Endometrium (tissue), 2 donors: ENCODE results near the gene UPB1.
A peak's percentile ranks its signal among the peaks of the same experiment; 100 is the strongest.
"Not testable (repeated sequence)": the region's sequence is repeated elsewhere in the genome, so short reads cannot be mapped to it uniquely, and the experiment has no call there.

Source experiments
- FAIRE-seq: peaks from 2 replicates; lab custom pipeline; 2012; peaks lifted over from hg19 to GRCh38; lab: Jason Lieb, UNC
- donor health status: control.
- donor health status: control.

Gene UPB1

DNA sequence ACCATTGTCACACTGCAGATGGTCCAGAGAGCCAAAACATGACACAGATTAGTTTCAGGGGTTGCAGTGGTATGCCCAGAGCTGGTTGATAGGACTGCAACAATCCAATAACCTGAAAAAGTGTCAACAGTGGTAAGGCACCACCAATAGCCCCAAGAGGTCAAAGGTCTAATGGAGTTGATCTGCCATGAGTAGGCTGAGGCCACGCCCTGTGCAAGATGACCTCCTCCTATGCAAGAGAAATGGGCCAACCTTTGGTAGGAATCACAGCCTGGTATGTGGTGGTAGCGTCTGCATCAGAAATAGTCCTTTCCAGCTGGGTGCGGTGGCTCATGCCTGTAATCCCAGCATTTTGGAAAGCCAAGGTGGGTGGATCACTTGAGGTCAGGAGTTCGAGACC lies 40.2 kb downstream of the UPB1 start:
- no peak for FAIRE-seq

DNA sequence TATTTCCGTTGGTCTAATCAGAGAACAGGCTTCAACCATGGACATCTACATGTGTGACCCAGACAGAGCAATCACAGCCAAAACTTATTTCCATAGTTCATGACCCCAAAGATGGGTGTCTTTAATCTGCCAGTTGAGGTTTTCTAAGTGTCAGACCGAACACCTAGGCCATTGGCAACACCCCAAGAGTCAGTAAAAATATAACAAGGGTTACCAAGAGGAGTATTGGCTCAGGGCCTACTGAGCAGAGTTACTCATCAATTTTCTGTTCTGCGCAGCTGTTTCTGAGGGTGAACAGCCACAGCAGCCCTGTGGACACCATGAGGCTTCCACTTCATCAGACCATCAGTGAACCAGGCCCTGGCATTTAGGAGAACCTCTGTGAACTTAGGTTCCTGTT lies 41.0 kb downstream of the UPB1 start:
- FAIRE-seq: no peak

DNA sequence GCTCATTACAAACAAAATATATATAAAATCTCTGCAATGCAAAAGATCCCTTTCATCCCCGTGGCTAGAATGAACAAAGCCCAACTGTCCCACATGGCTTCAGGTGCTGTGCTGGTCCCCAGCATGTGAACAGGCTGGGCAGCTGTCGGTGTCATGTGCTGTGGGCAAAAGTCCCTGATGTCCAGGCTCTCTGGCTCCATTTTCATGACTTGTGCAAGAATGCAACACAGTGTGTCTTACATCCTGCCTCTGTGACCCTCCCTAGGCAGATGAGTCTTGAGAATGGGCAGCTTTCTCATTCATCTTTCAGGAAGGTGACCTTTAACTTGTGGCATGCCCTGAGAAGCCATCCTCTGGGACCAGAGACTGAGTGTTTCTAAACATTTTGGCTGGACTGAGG lies 45.3 kb downstream of the UPB1 start:
- FAIRE-seq: no peak

DNA sequence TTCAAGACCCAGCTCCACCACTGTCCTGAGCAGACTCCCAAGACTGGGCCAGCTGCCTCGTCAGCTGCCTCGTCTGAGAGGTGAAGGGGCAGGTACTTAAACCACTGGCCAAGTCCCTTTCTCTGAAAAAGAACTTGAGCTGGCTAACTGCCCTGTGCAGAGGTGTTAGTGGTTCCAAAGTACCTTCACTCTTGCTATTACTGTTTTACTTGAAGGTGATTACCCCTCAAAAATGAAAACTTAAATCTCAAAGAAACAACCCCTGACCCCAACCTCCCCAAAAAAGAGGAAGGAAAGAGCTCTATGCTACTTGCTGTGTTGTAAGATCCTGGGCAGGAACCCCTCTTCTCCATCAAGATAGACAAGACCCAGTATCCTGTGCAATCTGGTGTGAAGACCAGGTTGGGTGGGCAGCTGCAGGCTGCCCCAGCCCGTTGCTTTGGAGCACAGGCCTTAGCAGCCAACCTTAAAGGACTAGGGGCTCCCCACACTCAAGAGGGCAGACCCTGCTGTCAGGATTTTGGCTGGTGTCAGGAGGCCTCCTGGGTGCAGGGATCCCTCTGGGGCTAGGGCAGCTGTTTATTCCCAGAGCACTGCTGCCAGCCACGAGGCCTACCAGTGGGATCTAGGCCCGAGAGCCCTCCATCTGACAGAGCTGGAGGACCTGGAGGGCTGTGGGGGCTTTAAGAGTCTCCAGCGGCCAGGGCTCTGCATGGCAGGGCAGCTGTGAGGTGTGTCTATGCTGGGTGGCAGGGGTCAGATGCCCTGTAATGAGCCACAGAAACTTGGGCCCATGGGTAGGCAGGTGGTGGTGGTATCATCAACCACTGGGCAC lies 46.8 kb downstream of the UPB1 start:
- FAIRE-seq: no peak

DNA sequence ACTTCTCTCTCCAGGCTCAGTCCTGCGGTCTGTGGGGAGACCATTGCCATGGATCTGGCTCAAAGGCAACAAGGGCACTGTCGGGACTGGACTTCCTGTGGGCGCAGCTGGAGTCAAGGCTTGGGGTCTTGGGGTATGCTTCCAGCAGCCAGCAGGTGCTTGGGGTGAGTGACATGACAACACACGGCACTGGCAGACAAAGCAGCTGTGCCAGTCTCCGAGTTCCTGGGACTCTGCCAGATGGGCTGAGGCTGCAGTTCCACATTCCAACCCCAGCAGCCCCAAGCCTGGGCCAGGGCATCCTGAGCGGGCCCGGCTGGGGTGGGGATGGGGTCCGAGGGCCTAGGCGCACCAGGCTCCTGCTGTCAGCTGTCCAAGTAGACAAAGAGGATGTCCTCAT lies 47.5 kb downstream of the UPB1 start:
- no peak for FAIRE-seq

DNA sequence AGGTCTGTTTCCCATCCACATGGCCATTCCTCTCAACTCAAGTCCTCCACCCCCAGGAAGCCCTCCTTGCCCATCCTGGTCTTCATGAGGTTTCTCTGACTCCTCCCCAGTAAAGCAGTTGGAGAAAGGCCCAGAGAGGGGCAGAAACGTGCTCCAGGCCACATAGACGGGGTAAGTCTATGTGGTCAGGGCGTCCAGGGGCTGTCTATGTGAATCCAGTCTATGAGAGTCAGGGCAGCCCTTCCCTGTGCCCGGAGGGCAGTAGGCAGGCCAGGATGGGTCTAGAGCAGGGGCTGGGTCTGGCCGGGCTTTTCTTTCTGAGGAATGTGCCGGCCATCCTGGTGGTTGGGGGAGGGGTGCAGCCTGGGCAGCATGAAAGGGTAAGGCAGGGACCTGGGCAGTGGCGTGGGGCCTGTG lies 48.1 kb downstream of the UPB1 start:
- FAIRE-seq: no peak

DNA sequence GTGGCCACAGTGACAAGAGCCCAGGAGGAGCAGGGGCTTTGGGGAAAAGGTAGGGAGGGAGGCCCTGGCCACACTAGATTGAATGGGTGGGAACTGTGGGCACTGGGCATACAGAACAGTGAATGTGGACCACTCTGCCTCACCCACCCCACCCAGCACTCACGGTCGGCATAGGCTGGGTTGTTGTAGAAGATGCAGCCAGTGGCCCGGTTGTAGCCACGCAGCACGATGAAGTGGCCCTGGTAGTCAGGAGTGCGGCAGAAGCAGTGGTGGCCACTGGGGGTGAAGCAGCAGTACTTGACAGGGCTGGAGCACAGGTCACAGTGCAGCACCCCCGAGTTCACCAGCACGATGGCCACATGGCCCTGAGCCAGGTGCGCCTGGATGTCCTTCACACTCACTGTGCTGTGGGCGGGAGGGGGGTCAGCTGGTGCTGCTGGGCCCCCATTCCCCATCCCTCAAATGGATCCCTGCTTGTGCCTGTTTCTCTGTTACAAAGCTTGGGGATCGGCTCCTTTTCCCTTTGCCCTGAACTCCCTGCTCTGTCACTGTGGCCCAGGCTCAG lies 48.6 kb downstream of the UPB1 start:
- FAIRE-seq: no peak

DNA sequence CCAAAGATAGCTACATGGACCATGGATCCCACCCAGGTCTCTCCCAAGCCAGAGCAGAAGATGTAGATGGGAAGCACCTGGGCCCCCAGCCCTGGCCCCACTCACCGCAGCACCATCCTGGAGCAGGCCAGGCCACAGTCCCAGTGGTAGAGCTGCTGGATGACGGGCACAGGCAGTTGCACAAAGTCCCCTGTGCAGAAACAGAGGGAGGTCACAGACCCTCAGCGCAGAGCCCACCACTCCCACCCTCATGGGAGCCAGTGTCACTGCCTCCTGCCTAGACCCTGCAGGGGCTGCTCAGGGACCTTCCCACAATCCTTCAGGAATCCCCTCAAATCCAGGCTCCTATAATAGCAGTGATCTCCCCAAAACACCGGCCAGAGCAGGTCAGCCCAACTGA lies 53.7 kb downstream of the UPB1 start:
- no peak for FAIRE-seq

DNA sequence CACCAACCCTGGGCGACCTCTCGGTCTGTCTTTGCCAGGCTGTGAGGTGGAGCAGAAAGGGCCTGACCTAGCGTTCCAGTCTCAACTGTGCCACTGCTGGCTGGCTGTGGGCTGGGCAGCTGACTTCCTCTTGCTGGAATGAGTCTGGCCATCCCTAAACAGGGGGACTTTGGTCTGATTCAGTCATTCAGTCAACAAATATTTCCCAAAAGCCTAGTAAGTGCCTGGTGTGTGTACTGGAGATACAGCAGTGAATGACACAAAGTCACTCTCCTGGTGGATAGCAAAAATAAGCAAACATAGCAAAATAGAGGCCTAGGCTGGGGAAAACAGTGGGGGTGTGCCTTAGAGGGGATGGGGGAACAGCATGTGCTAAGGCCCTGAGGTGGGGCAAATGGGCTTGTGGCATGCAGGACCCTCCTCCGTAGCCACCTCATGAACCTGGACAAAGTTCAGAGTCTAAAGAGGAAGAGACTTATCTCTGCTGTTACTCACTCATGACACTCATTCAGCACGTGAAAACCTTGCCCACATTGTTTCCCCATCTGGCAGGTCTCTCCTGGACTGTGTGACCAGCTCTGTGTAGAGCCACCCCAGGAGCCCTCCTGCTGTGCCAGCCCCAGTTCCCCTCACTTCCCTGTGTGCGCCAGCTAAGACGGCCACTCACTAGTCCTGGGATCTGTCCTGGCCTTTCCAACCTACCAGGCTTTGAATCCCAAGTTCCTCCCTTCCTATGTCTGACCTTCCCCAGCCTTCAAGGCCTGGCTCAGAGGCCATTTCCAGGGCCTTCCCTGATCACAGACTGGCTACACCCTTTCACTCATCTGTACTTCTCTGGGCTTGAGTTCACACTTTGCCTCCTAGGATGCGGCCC lies 55.1 kb downstream of the UPB1 start:
- no peak for FAIRE-seq

DNA sequence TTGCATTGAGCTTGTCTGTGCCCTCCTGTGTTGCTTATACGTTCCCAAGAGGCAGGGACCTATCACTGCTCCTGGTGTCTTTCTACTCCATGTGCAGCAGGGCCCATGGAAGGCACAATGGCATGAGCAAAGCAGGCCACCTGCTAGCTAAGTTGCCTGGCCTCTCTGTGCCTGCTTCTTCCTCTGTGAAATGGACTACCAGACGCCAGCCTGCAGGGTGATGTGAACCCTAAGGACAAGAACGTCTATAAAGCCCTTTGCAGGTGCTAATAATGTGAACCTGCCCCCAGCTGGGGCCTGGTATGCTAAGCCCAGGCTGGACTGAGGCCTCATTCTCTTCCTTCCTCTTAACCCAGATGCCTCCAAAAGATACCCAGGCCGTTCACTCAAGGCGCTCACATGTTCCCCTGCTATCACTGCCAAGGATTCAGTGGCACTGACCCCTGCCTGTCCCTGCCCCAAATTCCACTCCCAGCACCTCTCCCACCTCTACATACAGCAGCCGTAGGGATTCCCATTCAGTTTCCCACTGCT lies 55.8 kb downstream of the UPB1 start:
- FAIRE-seq: no peak

DNA sequence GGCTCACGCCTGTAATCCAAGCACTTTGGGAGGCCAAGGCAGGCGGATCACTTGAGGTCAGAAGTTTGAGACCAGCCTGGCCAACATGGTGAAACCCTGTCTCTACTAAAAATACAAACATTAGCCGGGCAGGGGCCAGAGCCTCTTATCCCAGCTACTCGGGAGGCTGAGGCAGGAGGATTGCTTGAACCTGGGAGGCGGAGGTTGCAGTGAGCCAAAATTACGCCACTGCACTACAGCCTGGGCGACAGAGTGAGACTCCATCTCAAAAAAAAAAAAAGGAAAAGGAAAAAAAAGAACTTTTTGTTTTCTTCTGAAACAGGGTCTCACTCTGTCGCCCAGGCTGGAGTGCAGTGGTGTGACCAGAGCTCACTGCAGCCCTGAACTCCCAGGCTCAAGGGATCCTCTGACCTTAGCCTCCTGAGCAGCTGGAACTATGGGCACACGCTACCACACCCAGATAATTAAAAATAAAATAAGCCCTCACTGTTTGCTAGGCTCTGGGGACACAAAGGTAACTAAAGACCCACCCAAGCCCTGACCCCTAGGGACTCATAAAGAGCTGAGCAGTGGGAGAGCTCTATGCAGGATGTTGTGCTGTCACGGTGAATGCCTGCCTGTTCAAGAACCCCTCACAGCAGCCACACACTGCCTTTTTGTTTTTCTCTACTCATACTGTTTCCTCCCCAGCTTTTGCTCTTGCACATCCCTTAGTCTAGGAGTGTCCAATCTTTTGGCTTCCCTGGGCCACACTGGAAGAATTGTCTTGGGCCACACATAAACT lies 57.6 kb downstream of the UPB1 start:
- FAIRE-seq: not testable (repeated sequence)

DNA sequence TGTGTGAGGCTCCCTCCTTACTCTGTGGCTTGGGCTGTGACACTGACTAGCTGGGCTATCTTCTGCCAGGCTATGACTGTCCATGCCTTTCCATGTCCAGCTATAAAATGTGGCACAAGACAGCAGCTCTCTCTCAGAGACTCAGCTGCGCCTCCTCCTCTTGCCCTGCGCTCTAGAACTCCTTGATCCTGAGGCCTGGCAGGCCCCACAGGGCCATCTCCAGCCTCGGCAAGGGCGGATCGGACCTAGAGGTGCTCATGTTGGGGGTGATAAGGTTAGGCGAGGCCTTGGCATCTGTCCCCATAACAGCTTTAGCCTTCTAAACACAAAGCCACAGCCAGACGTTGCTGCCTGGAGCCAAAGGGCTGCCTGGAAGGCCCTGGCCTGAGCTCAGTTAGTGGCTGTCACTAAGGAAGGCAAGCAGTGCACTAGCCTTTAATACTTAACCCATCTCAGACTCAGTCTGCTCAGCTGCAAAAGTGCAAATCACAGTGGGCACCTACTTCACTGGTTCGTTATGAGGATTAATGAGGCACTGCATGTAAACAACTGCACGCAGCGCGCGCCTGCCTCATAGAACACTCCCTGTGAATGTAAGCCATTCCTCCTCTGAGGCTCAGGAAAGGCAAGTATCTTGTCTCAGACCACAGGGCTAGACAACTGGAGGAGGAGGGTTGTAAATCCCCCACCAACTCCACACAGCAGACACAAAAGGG lies 58.6 kb downstream of the UPB1 start:
- FAIRE-seq: no peak

DNA sequence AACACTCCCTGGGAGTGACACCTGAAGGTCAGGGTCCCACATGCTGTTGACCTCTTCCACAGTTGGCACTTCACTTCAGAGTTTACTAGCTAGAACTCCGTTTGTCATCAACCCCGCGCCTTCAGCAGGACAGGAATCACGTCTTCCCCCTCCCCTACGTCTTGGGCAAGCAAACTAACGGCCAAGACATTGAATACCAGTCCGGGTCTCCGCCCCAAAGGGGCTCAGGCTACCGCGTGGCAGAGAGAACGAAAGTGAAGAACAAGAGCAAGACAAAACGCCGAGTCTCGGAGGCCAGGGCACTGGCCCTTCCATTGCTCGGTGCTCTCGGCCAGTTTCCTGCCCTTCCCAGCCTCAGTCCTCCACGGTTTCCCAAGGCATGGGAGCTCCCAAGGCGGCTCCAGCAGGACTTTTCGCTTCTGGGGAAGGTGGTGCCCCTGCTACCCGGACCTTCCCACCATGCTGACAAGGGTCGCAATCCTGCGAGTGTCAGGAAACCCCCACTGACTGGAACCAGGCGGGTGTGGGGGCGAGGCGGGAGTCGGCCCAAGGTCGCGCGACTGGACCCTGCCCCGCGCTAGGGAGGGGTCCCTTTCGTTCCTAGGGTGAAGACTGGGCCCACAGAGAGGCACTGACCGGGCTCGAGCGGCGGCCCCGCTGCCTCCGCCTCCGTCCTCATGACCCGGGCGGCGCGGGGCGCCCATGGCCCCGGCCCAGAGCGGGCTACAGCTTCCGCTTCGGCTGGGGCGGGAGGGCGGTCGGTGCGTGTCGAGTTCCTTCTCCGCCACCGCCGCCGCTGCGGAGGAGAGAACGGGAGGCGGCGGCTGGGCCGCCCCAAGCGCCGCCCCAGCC lies 59.4 kb downstream of the UPB1 start, which contains the start of gene GUCD1:
GUCD1 (minus strand) TSS at position 826 of the 852 bp plus-strand sequence; CDS start at position 679, 147 bp downstream.
- no peak for FAIRE-seq

DNA sequence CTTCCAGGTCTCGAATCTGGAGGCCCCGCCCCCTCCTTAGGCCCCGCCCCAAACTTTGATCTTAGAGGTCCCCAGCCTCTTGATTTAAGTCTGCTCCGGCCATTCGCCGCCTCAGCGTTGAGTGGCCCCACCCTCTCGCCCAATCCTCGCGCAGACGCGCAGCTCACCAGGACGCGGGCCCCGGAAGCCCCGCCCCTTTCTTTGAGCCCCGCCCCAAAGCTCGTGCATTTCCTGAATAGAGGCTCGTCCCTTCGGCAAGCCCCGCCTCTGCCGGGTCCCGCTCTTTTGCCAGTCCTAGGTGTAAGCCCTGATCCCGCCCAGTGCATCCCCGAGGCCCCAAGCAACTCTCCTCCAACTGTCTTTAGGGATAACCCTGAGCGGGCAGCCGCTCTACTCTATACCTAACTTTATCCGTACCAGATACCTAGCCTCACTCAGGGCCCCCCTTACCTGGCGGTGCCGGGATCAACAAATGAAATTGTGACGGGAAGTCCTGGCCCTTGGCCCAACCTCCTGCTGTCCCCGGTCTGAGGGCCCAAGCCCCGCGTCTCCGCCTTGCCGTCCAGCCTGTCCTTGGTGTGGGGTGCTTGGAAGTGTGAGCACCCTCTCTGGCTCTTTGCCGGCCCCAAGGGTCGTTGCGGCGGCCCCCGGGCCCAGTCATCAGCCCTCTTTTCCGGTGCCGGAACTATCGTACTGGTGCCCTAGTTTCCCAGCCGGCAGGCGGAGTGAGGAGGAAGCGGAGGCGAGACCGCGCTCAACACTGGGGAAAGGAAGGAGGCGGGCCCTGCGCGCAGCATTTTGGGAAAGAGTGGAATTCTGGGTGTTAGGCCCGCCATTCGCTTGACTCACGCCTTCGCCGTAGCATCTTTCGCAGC lies 60.3 kb downstream of the UPB1 start, which contains the start of gene SNRPD3:
SNRPD3 (plus strand) TSS at position 835 of the 875 bp plus-strand sequence. CDS start 1,676 bp downstream, outside the sequence.
- peak; percentile 54 for FAIRE-seq

DNA sequence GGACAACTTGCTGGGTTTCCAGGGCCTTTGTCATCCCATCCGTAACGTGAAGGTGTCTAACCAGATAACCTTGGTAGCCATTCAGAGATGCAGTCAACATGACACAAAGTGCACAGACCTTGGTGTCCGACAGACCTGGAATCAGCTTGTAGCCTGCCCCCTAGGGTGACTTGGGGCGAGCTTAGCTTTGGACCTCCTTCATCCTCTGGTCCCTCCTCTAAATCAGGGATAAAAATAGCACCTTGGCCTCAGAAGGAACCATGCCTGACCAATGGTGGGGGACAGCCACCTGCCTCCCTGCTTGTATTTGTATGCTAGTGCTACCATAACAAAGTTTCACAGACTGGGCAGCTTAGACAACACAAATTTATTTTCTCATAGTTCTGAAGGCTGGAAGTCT lies 64.3 kb downstream of the UPB1 start:
- FAIRE-seq: no peak

DNA sequence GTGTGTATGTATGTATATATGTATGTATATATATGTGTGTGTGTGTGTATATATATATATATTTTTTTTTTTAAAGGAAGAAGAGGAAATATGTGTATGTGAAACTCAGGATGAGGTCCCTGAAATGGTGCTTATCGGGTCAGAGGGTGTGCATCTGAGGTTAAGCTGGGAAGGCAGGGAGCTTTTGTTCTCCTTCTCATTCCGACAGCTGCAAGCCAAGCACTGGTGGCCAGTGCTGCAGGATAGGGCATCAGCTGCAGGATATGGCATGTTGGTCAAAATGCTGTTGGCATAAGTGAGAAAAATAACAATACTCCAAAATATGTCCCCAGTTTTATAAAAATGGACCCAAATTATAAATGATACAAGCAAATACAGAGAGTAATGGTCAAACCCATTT lies 68.1 kb downstream of the UPB1 start:
- no peak for FAIRE-seq

DNA sequence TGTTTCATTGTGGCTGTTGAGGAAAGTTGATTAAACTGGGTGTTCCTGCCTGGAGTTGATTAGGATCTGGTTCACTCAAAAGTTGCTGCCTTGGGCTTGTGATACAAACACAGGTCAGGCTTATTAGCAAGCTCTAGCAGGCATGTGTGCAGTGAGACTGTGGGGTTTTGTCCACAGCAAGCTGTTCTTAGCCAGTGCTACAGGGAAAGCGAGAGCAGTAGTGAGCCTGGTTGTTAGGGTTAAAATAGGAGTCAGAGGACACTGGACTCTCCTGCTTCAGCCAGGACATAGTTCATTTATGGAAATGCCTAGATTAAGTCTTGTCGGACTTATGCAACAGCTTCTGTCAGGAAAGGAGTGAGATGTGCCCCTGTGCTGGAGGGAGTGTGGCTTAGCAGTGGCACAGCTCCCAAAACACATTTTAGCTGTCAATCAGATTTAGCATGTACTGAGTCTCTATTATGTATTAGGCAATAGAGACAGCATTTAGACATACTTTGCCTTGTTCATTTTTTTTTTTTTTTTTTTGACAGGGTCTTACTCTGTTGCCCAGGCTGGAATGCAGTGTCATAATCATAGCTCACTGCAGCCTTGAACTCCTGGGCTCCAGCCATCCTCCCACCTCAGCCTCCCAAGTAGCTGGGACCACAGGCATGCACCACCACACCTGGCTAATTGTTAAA lies 69.4 kb downstream of the UPB1 start:
- no peak for FAIRE-seq

DNA sequence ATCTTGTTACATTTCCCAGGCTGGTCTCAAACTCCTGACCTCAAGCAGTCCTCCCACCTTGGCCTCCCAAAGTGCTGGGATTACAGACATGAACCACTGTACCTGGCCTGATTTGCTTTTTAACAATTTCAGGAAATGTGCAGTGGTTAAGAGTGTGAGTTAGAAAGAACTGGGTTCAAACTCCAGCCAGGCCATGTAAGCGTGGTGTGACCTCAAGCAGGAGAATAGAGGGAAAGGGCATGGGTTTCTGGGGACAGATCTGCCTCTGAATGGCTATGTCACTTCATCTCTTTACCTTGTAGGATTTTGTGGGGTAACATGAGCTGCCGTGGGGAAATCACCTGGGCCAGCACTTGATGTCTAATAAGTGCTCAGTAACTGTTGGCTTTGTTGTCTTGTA lies 69.9 kb downstream of the UPB1 start:
- no peak for FAIRE-seq
